Activated naive CD4-positive, alpha-beta T cell treated with anti-CD3 and anti-CD28 coated beads, Interleukin-2, amount 50 U/mL, for 72 hours (primary cell): Measurements from ENCODE around the gene FUT4. TPM values are rescaled to one million over a fixed set of nuclear protein-coding genes. Genes with fewer than 3 reads are reported as not detected.

ENCODE experiments used
- ATAC-seq, 2 donors: fragments of 150-1000 bp; cut with Tn5 transposase; 2 replicates each; pipeline ENCODE4 v1.10.0; 2021; ENCODE audit warnings: mild to moderate bottlenecking in 2 of 2, moderate library complexity in 2 of 2
- DNase-seq, 2 donors: peaks; one replicate each; pipeline ENCODE4 v3.0.0; 2021 to 2022; ENCODE audit warnings: low spot score in 2 of 2
- H3K27ac Mint-ChIP-seq, 2 donors: one replicate each; pipeline ENCODE4 v1.8.0; 2022; ENCODE audit warnings: mild to moderate bottlenecking in 2 of 2, mixed read lengths in 2 of 2
- H3K36me3 Mint-ChIP-seq, 2 donors: one replicate each; pipeline ENCODE4 v1.8.0; 2022; ENCODE audit warnings: mixed read lengths in 2 of 2
- H3K9me3 Mint-ChIP-seq, 2 donors: one replicate each; pipeline ENCODE4 v1.8.0; 2022; ENCODE audit warnings: mixed read lengths in 2 of 2
- total RNA-seq, 2 donors: library from RNA; stranded (reverse); gene quantifications; one replicate each; pipeline ENCODE4 v1.2.3, GENCODE V29; 2022

Gene FUT4
- total RNA-seq, 2 donors from 2014 or later = 2.7 to 5.4 TPM

DNA sequence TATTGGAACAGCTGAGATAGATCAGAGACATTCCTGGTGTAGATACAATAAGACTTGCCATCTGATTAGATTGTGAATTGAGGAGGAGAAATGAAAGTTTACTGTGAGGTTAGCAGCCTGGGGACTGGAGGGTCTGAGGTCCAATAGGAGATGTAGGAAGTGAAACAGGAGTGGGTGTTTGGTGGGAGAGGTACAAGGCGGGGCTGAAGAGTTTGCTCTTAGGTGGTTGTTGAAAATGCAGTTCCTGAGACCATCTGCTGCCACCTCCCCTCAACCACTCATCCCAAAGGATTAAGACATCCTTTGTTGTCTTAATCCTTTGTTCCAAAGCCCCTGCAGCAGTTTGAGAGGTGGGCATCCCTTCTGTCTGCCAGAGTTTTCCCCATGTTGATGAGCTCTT is 38.2 kb downstream of the FUT4 start:
- H3K36me3 Mint-ChIP-seq = no peaks in the 10 kb centered on the region
- H3K9me3 Mint-ChIP-seq = no peaks in the 10 kb centered on the region
- H3K27ac Mint-ChIP-seq = no peak overlapping the region
- ATAC-seq (no peak), DNase-seq (no peak)

DNA sequence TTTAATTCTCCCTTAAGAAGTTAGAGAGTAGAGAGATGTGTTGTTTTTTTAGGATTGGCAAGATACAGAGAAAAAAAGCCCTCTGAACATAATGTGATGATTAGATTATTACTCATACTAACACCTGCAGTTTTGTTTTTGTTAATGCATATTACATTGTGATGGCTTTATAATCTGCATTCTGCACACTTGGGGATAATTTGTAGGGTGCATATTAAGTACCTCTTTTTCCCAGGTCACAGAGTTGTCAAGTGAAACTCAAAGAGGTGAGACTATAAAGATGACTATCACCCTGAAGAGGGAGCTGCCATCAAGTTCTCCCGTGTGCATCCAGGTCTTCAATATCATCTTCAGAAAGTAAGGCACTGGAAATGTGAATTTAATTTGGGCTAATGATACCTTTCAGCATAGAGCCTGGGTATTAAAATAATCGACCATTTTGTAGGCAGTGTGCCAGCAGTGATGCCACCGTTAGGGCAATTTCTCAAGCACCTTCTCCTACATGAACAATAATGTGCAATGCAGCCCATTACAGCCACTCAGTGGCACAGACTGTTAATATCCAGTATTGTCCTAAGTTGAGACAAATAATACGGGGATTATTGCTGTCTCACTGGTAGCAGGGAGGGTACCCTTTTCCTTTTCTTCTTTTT is 39.6 kb downstream of the FUT4 start:
- Mint-ChIP-seq H3K27ac (no peak overlapping the region), H3K36me3 (no peaks in the 10 kb centered on the region), H3K9me3 (no peaks in the 10 kb centered on the region)
- ATAC-seq = peak in 1 of 2 donors; percentile 65
- no peak for DNase-seq

DNA sequence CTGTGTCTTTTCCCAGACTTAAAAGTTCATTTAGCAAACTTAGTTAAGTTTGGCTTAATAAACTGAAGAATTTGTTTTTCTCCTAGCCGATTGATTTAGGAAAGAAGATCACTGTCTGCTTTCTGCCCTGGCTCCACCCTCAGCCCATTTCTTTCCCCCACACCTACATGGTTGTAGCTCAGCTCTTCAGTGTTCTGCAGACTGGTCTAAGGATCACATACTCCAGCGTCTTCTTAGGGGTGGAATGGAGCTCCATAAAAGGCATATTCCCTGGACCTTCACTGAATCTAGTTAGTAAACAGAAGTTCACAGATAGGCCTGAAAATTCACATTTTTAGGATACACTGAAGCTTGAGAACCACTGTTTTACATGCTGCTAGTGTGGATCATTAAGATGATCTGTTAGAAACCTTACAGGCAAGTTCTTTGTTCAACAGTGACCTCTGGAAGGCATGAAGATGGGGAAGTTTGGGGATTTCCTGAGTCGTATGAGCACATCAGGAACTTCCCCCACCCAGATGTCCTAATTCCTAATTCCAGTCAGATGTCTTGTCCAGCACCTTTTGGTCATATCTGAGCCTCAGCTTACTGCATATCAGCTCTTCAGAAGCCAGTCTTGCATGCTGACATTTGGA is 40.3 kb downstream of the FUT4 start:
- no peaks in the 10 kb centered on the region for H3K36me3 Mint-ChIP-seq
- ATAC-seq (no peak), DNase-seq (no peak)
- no peak overlapping the region for H3K27ac Mint-ChIP-seq
- no peaks in the 10 kb centered on the region for H3K9me3 Mint-ChIP-seq

DNA sequence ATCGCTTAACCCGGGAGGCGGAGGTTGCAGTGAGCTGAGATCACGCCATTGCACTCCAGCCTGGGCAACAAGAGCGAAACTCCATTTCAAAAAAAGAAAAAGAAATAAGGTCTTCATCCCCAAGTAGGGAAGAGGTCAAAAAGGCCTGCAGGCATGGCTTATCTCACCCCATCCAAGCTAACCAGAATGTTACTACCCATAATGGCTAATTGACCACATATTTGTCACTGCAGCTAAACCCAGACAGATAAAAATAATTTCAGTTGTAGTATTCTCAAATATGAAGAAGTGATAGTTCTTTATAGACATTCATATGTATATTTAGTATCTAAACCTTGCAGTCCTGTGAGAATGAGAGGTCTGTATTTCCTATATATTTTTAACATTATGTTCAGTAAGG is 41.3 kb downstream of the FUT4 start:
- DNase-seq = no peak
- no peak for ATAC-seq
- H3K27ac Mint-ChIP-seq = no peak overlapping the region
- no peaks in the 10 kb centered on the region for H3K36me3 Mint-ChIP-seq
- no peaks in the 10 kb centered on the region for H3K9me3 Mint-ChIP-seq

DNA sequence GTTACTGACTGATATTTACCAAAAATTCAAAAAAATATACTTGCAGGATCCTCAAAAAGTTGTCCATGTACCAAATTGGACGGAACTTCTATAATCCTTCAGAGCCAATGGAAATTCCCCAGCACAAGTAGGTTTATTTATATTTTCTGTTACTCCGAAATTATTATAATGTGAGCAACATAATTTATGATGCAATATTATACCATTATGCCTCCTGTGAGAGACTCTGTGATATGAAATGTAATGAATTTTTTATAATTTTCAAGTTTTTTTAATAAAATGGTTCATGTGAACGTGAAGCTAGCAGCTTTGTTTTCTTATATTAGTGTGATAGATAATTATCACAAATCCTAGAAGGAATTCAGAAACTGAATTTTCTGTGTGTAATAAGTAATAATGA is 41.7 kb downstream of the FUT4 start:
- ATAC-seq (no peak), DNase-seq (no peak)
- H3K36me3 Mint-ChIP-seq = no peaks in the 10 kb centered on the region
- no peaks in the 10 kb centered on the region for H3K9me3 Mint-ChIP-seq
- no peak overlapping the region for H3K27ac Mint-ChIP-seq

DNA sequence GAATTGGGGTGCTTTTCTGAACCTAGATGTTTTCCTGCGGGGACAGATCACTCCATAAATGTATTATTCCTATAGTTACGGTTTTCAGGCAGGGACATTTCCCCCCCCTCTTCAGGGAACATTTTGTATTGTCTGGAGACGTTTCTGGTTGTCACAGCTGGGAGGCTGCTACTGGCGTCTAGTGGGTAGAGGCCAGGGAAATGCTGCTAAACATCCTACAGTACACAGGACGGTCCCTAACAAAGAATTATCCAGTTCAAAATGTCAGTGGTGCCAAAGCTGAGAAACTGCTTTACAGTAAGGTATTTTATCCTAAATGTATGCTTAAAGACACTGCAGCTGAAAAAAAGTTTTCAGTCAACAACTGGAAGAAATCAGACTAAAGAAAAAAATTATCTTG is 42.8 kb downstream of the FUT4 start:
- DNase-seq (no peak), ATAC-seq (no peak)
- H3K9me3 Mint-ChIP-seq = no peaks in the 10 kb centered on the region
- H3K36me3 Mint-ChIP-seq = no peaks in the 10 kb centered on the region
- H3K27ac Mint-ChIP-seq = no peak overlapping the region

DNA sequence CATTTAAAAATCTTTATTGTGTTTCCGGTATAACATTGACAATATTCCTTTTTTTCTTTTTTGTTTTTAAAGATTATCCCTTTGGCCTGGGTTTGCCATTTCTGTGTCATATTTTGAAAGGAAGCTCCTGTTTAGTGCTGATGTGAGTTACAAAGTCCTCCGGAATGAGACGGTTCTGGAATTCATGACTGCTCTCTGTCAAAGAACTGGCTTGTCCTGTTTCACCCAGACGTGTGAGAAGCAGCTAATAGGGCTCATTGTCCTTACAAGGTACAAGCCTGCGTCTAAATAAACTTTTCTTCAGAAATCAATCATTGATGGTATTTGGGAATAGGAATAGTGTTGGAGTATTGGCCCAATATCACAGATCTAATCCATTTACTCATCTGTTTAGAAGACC is 43.3 kb downstream of the FUT4 start:
- no peak for DNase-seq
- no peaks in the 10 kb centered on the region for H3K9me3 Mint-ChIP-seq
- no peaks in the 10 kb centered on the region for H3K36me3 Mint-ChIP-seq
- no peak overlapping the region for H3K27ac Mint-ChIP-seq
- no peak for ATAC-seq

DNA sequence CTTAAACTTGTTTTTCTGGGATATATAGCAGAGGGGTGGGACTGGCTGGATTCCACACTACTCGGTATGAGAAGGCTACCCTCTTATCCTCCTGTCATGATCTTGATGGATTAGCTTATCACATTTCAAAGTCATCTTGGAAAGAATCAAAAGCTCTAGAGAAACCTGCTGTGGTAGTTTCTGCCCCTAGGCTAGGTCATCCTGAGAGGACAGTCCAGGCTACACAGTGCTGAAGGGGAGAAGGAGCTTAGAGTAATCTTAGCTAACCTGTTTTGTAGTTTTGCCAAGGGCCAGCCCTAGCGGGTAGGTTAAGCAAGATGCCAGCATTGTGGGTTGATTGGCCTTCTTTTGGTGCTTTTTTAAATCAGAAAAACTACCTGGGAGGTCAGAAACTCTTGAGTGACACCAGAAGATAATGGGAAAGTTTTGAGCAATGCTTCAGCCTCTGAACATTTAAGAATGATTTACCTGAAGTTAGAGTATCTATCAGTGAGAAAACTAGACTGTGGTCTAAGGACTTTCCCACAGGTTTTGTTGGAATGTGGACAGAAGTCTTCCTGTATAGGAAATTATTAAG is 44.7 kb downstream of the FUT4 start:
- no peak for DNase-seq
- no peaks in the 10 kb centered on the region for H3K9me3 Mint-ChIP-seq
- no peaks in the 10 kb centered on the region for H3K36me3 Mint-ChIP-seq
- no peak overlapping the region for H3K27ac Mint-ChIP-seq
- no peak for ATAC-seq

DNA sequence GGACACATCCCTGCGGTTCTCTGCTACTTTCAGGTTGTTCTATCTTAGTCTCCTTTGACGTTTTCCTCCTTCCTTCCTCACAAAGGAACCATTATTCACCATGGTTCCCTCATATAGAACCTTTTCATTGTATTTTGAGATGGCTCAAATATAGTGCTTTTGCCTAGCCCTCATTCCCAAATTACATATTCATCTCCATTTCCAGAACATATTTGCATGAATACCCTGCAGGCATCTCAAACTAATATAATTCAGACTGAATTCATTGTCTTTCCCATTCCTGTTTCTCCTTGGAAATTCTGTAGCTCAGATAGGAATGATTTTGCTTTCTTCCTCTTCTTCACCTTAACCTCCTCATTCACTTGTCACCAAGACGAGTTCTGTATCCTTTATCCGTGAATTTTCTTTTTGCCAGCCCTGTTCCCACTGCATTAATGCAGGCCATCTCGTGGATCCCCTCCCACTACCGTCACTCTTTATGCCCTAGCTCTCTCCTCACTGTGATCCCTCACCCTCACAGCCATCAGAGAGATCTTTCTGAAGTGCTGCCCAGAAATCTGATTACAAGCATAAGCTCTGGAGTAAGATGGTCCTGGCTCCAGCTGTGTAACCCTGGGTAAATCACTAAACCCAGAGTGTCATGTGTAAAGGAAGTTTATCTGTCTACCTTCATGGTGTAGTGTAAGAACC is 46.8 kb downstream of the FUT4 start:
- ATAC-seq (no peak), DNase-seq (no peak)
- H3K27ac Mint-ChIP-seq = no peak overlapping the region
- no peaks in the 10 kb centered on the region for H3K9me3 Mint-ChIP-seq
- no peaks in the 10 kb centered on the region for H3K36me3 Mint-ChIP-seq

DNA sequence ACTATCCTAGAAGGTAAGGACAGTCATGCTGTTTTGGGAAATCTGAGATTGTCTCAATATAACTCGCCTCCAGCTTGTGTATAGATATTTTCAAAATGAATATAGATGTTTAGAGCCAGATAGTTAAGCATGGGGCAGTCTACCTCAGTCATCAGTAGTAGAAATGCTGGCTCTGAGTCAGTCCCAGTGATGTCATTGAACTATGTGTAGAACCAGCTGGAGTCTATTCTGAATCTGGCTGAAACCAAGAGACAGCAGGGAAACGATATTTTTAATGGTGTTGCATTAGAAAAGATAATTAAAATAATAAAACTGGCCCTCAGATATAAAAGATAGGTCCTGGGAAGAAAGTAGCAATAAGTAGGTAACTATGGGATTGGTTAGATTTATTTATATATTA is 49.3 kb downstream of the FUT4 start:
- no peak overlapping the region for H3K27ac Mint-ChIP-seq
- ATAC-seq = peak in 1 of 2 donors; percentile 46
- no peaks in the 10 kb centered on the region for H3K9me3 Mint-ChIP-seq
- no peaks in the 10 kb centered on the region for H3K36me3 Mint-ChIP-seq
- DNase-seq = no peak

DNA sequence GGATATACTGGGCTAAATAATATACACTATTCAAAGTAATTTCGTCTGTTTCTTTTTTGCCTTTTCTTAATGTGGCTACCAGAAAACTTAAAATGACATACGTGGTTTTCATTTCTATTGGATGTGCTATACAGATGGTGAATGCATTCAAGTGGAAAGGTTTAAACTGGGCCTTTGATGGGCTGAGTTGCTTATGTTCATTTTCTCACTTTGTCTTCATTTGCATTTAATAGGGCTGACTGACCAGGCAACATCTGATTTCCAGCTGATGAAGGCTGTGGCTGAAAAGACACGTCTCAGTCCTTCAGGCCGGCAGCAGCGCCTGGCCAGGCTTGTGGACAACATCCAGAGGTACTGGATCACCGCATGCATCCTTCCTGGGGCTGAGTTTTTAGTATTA is 51.4 kb downstream of the FUT4 start:
- DNase-seq (no peak), ATAC-seq (no peak)
- Mint-ChIP-seq H3K27ac (no peak overlapping the region), H3K9me3 (no peaks in the 10 kb centered on the region), H3K36me3 (peaks cover 0 to 10% of the 10 kb centered on the region in 2 donors)

DNA sequence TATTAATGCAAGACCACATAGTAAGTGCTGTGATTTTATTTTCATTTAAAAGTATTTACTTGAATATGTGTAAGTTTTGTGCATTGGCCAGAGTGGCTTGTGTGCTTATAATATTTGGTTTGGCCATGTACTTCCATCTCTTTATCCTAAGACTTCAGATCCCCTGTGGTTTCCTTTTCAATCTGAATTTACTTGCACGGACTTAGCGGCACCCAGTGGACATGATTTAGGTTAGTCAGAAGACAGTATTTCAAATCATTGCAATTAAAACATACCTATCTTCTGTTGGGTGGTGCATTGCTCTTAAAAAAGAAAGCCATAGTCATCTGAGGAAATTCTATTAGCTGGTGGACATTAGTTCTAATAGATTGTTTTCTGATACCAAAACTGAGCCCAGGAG is 54.2 kb downstream of the FUT4 start:
- Mint-ChIP-seq H3K9me3 (no peaks in the 10 kb centered on the region), H3K27ac (no peak overlapping the region), H3K36me3 (peaks cover 0 to 12% of the 10 kb centered on the region in 2 donors)
- ATAC-seq (no peak), DNase-seq (no peak)

Other genes with a start within 250 kb of the FUT4 start
- not detected for gene IZUMO1R, start 239.3 kb upstream of the FUT4 start, total RNA-seq
- under 1 TPM in 1 of 2 donors, not detected in 1; 0.11 TPM for gene GPR83, start 142.5 kb upstream of the FUT4 start, total RNA-seq
- gene MRE11, start 50.1 kb upstream of the FUT4 start, total RNA-seq = 10 to 100 TPM; 50.7 to 53.1 TPM
- gene ANKRD49, start 49.9 kb upstream of the FUT4 start, total RNA-seq = 10 to 100 TPM; 18.1 to 22.8 TPM
- not detected for gene C11orf97, start 31.5 kb upstream of the FUT4 start, total RNA-seq
- under 1 TPM; 0.16 to 0.35 TPM for gene PIWIL4, start 23.4 kb downstream of the FUT4 start, total RNA-seq
- gene AMOTL1, start 224.4 kb downstream of the FUT4 start, total RNA-seq = 1 to 10 TPM in 1 of 2 donors, under 1 TPM in 1; 0.25 to 1.2 TPM